Astrocyte (in vitro differentiated cells and primary cell): ENCODE data around the gene ADGRB3.

Experiments used
- CTCF ChIP-seq: IDR thresholded peaks from 2 replicates; pipeline ENCODE4 v1.5.1; 2011; ENCODE audit warnings: low read depth, mild to moderate bottlenecking, inconsistent platforms, low read length, moderate library complexity; ENCODE audit not compliant: insufficient read depth
- EZH2 ChIP-seq: IDR thresholded peaks from 2 replicates; pipeline ENCODE4 v1.6.1; 2012; ENCODE audit warnings: mild to moderate bottlenecking, low read length, inconsistent platforms; ENCODE audit not compliant: insufficient read depth

GRCh38 chr6:68653706-68654089 is 18.6 kb downstream of the ADGRB3 start:
- no peak for TF ChIP-seq EZH2
- no peak for TF ChIP-seq CTCF
